ENCODE measurements around the gene TEX11.
"Not testable (repeated sequence)": the region's sequence is repeated elsewhere in the genome, so short reads cannot be mapped to it uniquely, and the experiment has no call there.

Gene TEX11

DNA sequence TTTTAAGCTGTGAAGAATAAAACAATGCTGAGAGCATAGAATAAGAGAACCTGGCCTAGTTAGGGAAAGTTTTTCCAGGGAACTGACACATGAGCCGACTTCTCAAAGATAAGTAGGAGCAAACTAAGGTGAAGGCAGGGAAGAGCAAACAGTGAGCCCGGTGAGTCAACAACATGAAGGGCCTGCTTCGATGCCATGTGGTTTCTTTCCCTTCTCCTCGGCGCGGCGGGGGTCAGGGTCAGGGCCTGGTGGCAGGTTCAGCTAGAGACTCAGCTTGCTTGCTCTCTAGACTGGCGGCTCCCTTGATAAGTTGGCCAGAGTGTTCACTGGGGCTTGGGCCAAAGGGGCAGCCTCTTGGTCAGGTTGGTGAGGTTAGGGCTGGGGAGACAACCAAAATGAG lies 382.8 kb downstream of the TEX11 start:
- TF ChIP-seq, protein P1, sequence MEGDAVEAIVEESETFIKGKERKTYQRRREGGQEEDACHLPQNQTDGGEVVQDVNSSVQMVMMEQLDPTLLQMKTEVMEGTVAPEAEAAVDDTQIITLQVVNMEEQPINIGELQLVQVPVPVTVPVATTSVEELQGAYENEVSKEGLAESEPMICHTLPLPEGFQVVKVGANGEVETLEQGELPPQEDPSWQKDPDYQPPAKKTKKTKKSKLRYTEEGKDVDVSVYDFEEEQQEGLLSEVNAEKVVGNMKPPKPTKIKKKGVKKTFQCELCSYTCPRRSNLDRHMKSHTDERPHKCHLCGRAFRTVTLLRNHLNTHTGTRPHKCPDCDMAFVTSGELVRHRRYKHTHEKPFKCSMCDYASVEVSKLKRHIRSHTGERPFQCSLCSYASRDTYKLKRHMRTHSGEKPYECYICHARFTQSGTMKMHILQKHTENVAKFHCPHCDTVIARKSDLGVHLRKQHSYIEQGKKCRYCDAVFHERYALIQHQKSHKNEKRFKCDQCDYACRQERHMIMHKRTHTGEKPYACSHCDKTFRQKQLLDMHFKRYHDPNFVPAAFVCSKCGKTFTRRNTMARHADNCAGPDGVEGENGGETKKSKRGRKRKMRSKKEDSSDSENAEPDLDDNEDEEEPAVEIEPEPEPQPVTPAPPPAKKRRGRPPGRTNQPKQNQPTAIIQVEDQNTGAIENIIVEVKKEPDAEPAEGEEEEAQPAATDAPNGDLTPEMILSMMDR (IDR thresholded peaks at IDR 0.05) = no peak
- intact Hi-C loops (cut with DNase I; ENCODE audit: low total_unique reads) = no loop called here
- no peak for DNase-seq
- Histone ChIP-seq H3K4me1 (no peaks in the 10 kb centered on the region), H3K36me3 (no peaks in the 10 kb centered on the region), H3K27me3 (no peaks in the 10 kb centered on the region), H3K27ac (no peak overlapping the region), H3K4me3 (no peak overlapping the region), H3K9me3 (peaks cover 0 to 8% (median 3%) of the 10 kb centered on the region in 3 donors)

DNA sequence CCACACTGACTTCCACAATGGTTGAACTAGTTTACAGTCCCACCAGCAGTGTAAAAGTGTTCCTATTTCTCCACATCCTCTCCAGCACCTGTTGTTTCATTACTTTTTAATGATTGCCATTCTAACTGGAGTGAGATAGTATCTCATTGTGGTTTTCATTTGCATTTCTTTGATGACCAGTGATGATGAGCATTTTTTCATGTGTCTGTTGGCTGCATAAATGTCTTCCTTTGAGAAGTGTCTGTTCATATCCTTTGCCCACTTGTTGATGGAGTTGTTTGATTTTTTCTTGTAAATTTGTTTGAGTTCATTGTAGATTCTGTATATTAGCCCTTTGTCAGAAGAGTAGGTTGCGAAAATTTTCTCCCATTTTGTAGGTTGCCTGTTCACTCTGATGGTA lies 392.8 kb downstream of the TEX11 start:
- H3K4me3 ChIP-seq; H3K4me1 ChIP-seq; H3K36me3 ChIP-seq; DNase-seq; H3K27ac ChIP-seq; H3K27me3 ChIP-seq; intact Hi-C loops (cut with DNase I; ENCODE audit: low total_unique reads): not testable (repeated sequence)
- peaks cover 0 to 17% (median 7%) of the 10 kb centered on the region in 3 donors for H3K9me3 ChIP-seq

DNA sequence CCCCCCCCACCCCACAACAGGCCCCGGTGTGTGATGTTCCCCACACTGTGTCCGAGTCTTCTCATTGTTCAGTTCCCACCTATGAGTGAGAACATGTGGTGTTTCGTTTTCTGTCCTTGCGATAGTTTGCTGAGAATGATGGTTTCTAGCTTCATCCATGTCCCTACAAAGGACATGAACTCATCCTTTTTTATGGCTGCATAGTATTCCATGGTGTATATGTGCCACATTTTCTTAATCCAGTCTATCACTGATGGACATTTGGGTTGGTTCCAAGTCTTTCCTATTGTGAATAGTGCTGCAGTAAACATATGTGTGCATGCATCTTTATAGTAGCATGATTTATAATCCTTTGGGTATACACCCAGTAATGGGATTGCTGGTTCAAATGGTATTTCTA lies 393.2 kb downstream of the TEX11 start:
- H3K4me3 ChIP-seq; H3K27me3 ChIP-seq; intact Hi-C loops (cut with DNase I; ENCODE audit: low total_unique reads); DNase-seq; H3K4me1 ChIP-seq; H3K36me3 ChIP-seq; H3K27ac ChIP-seq: not testable (repeated sequence)
- peaks cover 0 to 13% (median 3%) of the 10 kb centered on the region in 3 donors for H3K9me3 ChIP-seq

DNA sequence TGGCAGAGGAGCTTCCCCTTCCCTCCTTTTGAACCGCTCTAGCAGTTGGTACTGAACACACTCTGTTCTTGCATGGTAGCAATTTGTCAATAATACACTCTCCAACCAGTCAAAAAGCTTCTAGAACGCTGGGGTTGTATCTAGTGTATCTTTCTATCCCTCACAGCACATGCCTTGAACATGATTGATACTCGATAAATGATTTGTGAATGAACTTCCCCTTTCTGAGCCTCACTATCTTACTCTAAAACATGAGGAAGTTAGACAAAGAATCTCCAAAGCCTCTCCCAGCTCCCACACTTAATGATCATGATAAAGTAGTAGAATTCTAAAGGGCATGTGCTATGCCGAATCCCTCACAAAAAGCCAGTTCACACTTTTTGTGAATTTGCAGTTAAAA lies 399.4 kb downstream of the TEX11 start:
- H3K4me1 ChIP-seq = no peaks in the 10 kb centered on the region
- intact Hi-C loops (cut with DNase I; ENCODE audit: low total_unique reads) = no loop called here
- TF ChIP-seq, protein P1 (IDR thresholded peaks at IDR 0.05) = no peak
- no peaks in the 10 kb centered on the region for H3K27me3 ChIP-seq
- peaks cover 0 to 10% (median 0%) of the 10 kb centered on the region in 3 donors for H3K36me3 ChIP-seq
- DNase-seq = no peak
- no peaks in the 10 kb centered on the region for H3K9me3 ChIP-seq
- no peak overlapping the region for H3K4me3 ChIP-seq
- H3K27ac ChIP-seq = no peak overlapping the region

DNA sequence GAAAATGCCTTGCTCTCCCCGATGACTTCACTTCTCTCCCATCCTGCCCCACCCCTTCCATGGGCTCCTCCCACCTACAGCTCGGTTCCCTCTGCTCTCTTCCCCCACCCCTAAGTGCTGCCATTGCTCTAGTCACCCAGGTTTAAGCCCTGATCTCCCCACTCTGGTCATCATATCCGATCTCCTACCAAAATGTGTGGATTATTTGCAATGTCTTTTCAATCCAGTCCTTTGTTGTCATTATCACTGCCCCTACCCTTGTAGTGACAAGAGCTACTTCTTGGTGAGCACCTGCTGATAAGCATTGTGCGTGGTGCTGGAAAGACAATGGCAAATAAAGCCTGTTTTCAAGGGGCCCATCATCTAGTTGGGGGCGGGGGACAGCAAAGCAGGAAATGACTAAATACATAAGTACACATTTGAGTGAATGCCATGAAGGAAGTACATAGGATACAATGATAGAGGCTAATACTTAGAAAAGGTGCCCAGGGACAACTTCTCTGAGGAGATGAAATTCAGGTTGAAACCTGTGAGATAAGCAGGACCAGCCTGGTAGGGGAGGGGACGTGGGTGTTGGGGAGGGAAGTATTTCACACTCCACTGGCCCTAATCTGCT lies 400.1 kb downstream of the TEX11 start:
- no peak for DNase-seq
- Histone ChIP-seq H3K27ac (no peak overlapping the region), H3K4me1 (no peaks in the 10 kb centered on the region), H3K36me3 (peaks cover 0 to 17% (median 0%) of the 10 kb centered on the region in 3 donors), H3K27me3 (no peaks in the 10 kb centered on the region), H3K4me3 (no peak overlapping the region), H3K9me3 (no peaks in the 10 kb centered on the region)
- TF ChIP-seq, protein P1 (IDR thresholded peaks at IDR 0.05) = no peak
- intact Hi-C loops (cut with DNase I; ENCODE audit: low total_unique reads) = no loop called here

DNA sequence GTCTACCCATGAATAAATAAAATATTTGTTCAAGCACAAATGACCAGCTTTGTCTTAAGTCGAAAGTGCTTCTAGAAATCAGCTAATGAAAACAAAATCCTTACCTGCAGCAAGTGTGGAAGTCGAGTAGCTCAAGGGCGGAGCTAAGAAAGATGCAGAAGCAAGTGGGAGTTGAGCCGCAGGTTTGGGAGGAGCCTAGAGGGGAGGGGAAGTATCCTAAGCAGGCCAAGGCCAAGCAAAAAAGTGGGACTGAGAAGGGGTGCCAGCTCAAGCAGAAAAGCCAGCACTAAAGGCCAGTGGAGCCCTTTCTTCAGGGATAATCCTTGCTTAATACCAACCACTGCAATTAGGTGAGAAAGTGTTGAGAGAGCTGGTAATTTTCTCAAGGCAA lies 403.1 kb downstream of the TEX11 start:
- intact Hi-C loops (cut with DNase I; ENCODE audit: low total_unique reads) = no loop called here
- TF ChIP-seq, protein P1 (IDR thresholded peaks at IDR 0.05) = no peak

More for the DNA sequence above, 403.1 kb downstream of the TEX11 start:
- no peak overlapping the region for H3K4me3 ChIP-seq
- H3K4me1 ChIP-seq = no peaks in the 10 kb centered on the region
- peaks cover 0 to 45% (median 11%) of the 10 kb centered on the region in 3 donors for H3K36me3 ChIP-seq
- no peak for DNase-seq
- H3K27ac ChIP-seq = no peak overlapping the region
- no peaks in the 10 kb centered on the region for H3K27me3 ChIP-seq
- H3K9me3 ChIP-seq = no peaks in the 10 kb centered on the region
